Pancreas (tissue), 10 donors: ENCODE results near the gene C16orf89. TPM values are rescaled to one million over a fixed set of nuclear protein-coding genes. Genes with fewer than 3 reads are reported as not detected.
"Not testable (repeated sequence)": the region's sequence is repeated elsewhere in the genome, so short reads cannot be mapped to it uniquely, and the experiment has no call there.

ENCODE experiments used
- ATAC-seq, 4 donors: fragments of 200-7000 bp; cut with Tn5 transposase; one replicate each; pipeline versions ENCODE4 v1.8.0 to v1.9.1; 2020; ENCODE audit warnings: mild to moderate bottlenecking in 4 of 4, moderate library complexity in 4 of 4
- DNase-seq, 6 donors: peaks; one replicate each; pipeline ENCODE4 v3.0.0-alpha.2; 2020
- FAIRE-seq: peaks from 2 replicates; lab custom pipeline; 2012; peaks lifted over from hg19 to GRCh38; lab: Jason Lieb, UNC
- H3K27ac ChIP-seq, 4 donors: fragments of 200-600 bp; sonication (generic); 1 replicate in 3 of 4; 2 replicates in 1 of 4; pipeline versions ENCODE4 v1.5.0 to v1.8.0; 2020
- H3K27me3 ChIP-seq, 4 donors: fragments of 200-600 bp; one replicate each; pipeline ENCODE4 v1.8.0; 2021
- H3K36me3 ChIP-seq, 3 donors: fragments of 200-600 bp; sonication (generic) in 1 of 3; one replicate each; pipeline versions ENCODE4 v1.5.0 to v1.8.0; 2020 to 2021
- H3K4me1 ChIP-seq, 3 donors: fragments of 200-600 bp; one replicate each; pipeline ENCODE4 v1.8.0; 2021
- H3K4me3 ChIP-seq, 4 donors: fragments of 200-600 bp; sonication (generic) in 2 of 4; one replicate each; pipeline versions ENCODE4 v1.5.0 to v1.8.0; 2020 to 2021
- H3K9me3 ChIP-seq, 4 donors: fragments of 200-600 bp; one replicate each; pipeline ENCODE4 v1.8.0; 2021
- CTCF ChIP-seq, 4 donors: fragments of 200-600 bp; sonication (generic) in 3 of 4; IDR thresholded peaks; one replicate each; pipeline versions ENCODE4 v1.5.0 to v1.8.0; 2021; ENCODE audit warnings: antibody characterized with exemption in 4 of 4
- WGBS, 2 donors: extraction: QIAGEN DNeasy Blood & Tissue Kit; methylation state at CpG; one replicate each; pipeline ENCODE4 v1.1.7; 2013; 5-methylcytosine and 5-hydroxymethylcytosine counted together
- intact Hi-C, 3 donors: fragments of 100-400 bp; cut with DNase I; formaldehyde crosslinking; loops; one replicate each; pipeline versions ENCODE4 v1.11.1 to v1.14.2; 2022
- polyA plus RNA-seq, 2 donors: library from polyadenylated mRNA; stranded (reverse); fragments of 200-250 nt; gene quantifications; one replicate each; pipeline ENCODE4 v1.2.3, GENCODE V29; 2013
- total RNA-seq, 6 donors: library from RNA; stranded (reverse); fragmentation: NEBNext Ultra II Directional in 4 of 6; extraction: Animal tissue kit (Norgen Biotek cat#: 25700) in 4 of 6; gene quantifications; one replicate each; pipeline versions ENCODE4 v1.2.1 to v1.2.4, GENCODE V29; 2021 to 2023
- donor health status: healthy with polysubstance abuse.
- donor health status: DM: no; HTN: no; CAD: no; lungs with moderate emphysema.
- donor health status: DM: no; HTN: no; CAD: no.
- donor health status: control.
- donor health status: control.
- donor health status: Bipolar disorder and iron deficiency.
- donor health status: DM: yes; HTN: yes; CAD: no.
- donor health status: DM: no; HTN: no; CAD: no.
- donor health status: DM: no; HTN: no; CAD: no.
- donor health status: DM: yes; HTN: yes; CAD: no.

C16orf89 gene
- total and polyA plus RNA-seq, 8 donors = 1.1 to 9.1 (median 2.3) TPM; not detected in 1

GRCh38 chr16:5054876-5055865 is 10.6 kb downstream of the C16orf89 start:
- 81 to 83% methylated on average over 16 of the region's 16 CpGs for WGBS, 2 donors
- Histone ChIP-seq H3K36me3 (no peaks in the 10 kb centered on the region), H3K4me1 (no peaks in the 10 kb centered on the region), H3K27me3 (no peaks in the 10 kb centered on the region), H3K4me3 (no peak overlapping the region), H3K27ac (no peak overlapping the region), H3K9me3 (no peaks in the 10 kb centered on the region)
- ATAC-seq = no peak
- no peak for FAIRE-seq
- intact Hi-C loops = no loop called here
- no peak for TF ChIP-seq CTCF (IDR thresholded peaks at IDR 0.05)
- peak in 1 of 6 donors; percentile 41 for DNase-seq

GRCh38 chr16:5046914-5047313 is 18.8 kb downstream of the C16orf89 start:
- intact Hi-C loops = no loop called here
- 64 to 81% methylated on average over 2 of the region's 2 CpGs for WGBS, 2 donors

GRCh38 chr16:5045499-5046115 is 20.1 kb downstream of the C16orf89 start:
- Histone ChIP-seq H3K27me3 (no peaks in the 10 kb centered on the region), H3K4me1 (no peaks in the 10 kb centered on the region), H3K36me3 (no peaks in the 10 kb centered on the region), H3K27ac (no peak overlapping the region), H3K9me3 (no peaks in the 10 kb centered on the region), H3K4me3 (no peak overlapping the region)
- WGBS, 2 donors = 79 to 81% methylated on average over 10 of the region's 10 CpGs
- intact Hi-C loops = no loop called here
- FAIRE-seq (no peak), DNase-seq (peak in 1 of 6 donors; percentile 17), ATAC-seq (no peak)
- TF ChIP-seq CTCF (IDR thresholded peaks at IDR 0.05) = no peak

More at GRCh38 chr16:5046914-5047313, 18.8 kb downstream of the C16orf89 start:
- TF ChIP-seq CTCF (IDR thresholded peaks at IDR 0.05) = no peak
- H3K36me3 ChIP-seq = no peaks in the 10 kb centered on the region
- FAIRE-seq = no peak
- no peak for ATAC-seq
- H3K27me3 ChIP-seq = no peaks in the 10 kb centered on the region
- peak in 1 of 6 donors; percentile 6 for DNase-seq
- no peaks in the 10 kb centered on the region for H3K4me1 ChIP-seq
- H3K9me3 ChIP-seq = no peaks in the 10 kb centered on the region
- H3K4me3 ChIP-seq = no peak overlapping the region
- no peak overlapping the region for H3K27ac ChIP-seq

- H3K27ac ChIP-seq, H3K4me1 ChIP-seq, FAIRE-seq, intact Hi-C loops, H3K36me3 ChIP-seq, H3K9me3 ChIP-seq, ATAC-seq, DNase-seq, H3K4me3 ChIP-seq, H3K27me3 ChIP-seq: not testable (repeated sequence)
- WGBS, 2 donors = 93 to 96% methylated on average over 11 of the region's 11 CpGs
Observed at GRCh38 chr16:5044581-5044980, 21.2 kb downstream of the C16orf89 start.

GRCh38 chr16:5044011-5044540 is 21.7 kb downstream of the C16orf89 start:
- intact Hi-C loops = no loop called here
- H3K36me3 ChIP-seq = no peaks in the 10 kb centered on the region
- DNase-seq (peak in 1 of 6 donors; percentile 9), FAIRE-seq (no peak), ATAC-seq (no peak)
- H3K27me3 ChIP-seq = no peaks in the 10 kb centered on the region
- WGBS, 2 donors = 86 to 90% methylated on average over 8 of the region's 8 CpGs
- H3K9me3 ChIP-seq = no peaks in the 10 kb centered on the region
- no peak overlapping the region for H3K4me3 ChIP-seq
- TF ChIP-seq CTCF (IDR thresholded peaks at IDR 0.05) = no peak
- no peaks in the 10 kb centered on the region for H3K4me1 ChIP-seq
- no peak overlapping the region for H3K27ac ChIP-seq
